Duodenal mucosa (tissue), 2 donors: ENCODE results near the gene RHEX.
"Not testable (repeated sequence)": the region's sequence is repeated elsewhere in the genome, so short reads cannot be mapped to it uniquely, and the experiment has no call there.

Source experiments
- H3K27ac ChIP-seq: one replicate; pipeline ENCODE4 v1.7.0; 2013; ENCODE audit warnings: low read depth, low read length
- H3K27me3 ChIP-seq, 2 donors: one replicate each; pipeline ENCODE4 v1.7.0; 2013; ENCODE audit warnings: low read length in 2 of 2, control low read depth in 1 of 2; ENCODE audit not compliant: insufficient read depth in 2 of 2, control insufficient read depth in 1 of 2
- H3K36me3 ChIP-seq, 2 donors: one replicate each; pipeline ENCODE4 v1.7.0; 2013; ENCODE audit warnings: low read length in 2 of 2, control low read depth in 1 of 2; ENCODE audit not compliant: insufficient read depth in 2 of 2, control insufficient read depth in 1 of 2
- H3K4me1 ChIP-seq, 2 donors: one replicate each; pipeline ENCODE4 v1.7.0; 2013; ENCODE audit warnings: low read length in 2 of 2, control low read depth in 1 of 2; ENCODE audit not compliant: insufficient read depth in 2 of 2, control insufficient read depth in 1 of 2
- H3K4me3 ChIP-seq, 2 donors: one replicate each; pipeline ENCODE4 v1.7.0; 2013; ENCODE audit warnings: low read length in 2 of 2, low read depth in 1 of 2
- H3K9ac ChIP-seq, 2 donors: one replicate each; pipeline ENCODE4 v1.7.0; 2013; ENCODE audit warnings: low read length in 2 of 2, low read depth in 1 of 2
- H3K9me3 ChIP-seq, 2 donors: one replicate each; pipeline ENCODE4 v1.7.0; 2013; ENCODE audit warnings: low read length in 2 of 2, control low read depth in 1 of 2; ENCODE audit not compliant: control insufficient read depth in 1 of 2

Gene RHEX

GRCh38 chr1:206058289-206058926 lies 5.4 kb downstream of the RHEX start:
- not testable (repeated sequence) for H3K9me3 ChIP-seq, H3K36me3 ChIP-seq, H3K27ac ChIP-seq

GRCh38 chr1:206058927-206059292 lies 5.9 kb downstream of the RHEX start:
- H3K36me3 ChIP-seq = no peaks in the 10 kb centered on the region
- no peak overlapping the region for H3K4me3 ChIP-seq
- H3K27me3 ChIP-seq = no peaks in the 10 kb centered on the region
- no peaks in the 10 kb centered on the region for H3K4me1 ChIP-seq
- no peaks in the 10 kb centered on the region for H3K9me3 ChIP-seq
- H3K27ac ChIP-seq = no peak overlapping the region
- H3K9ac ChIP-seq = no peak overlapping the region

More at GRCh38 chr1:206058289-206058926, 5.4 kb downstream of the RHEX start:
- H3K4me1 ChIP-seq, H3K27me3 ChIP-seq, H3K4me3 ChIP-seq, H3K9ac ChIP-seq: not testable (repeated sequence)

- Histone ChIP-seq H3K9ac (no peak overlapping the region), H3K27me3 (no peaks in the 10 kb centered on the region), H3K4me3 (no peak overlapping the region), H3K27ac (no peak overlapping the region), H3K9me3 (no peaks in the 10 kb centered on the region), H3K36me3 (no peaks in the 10 kb centered on the region), H3K4me1 (no peaks in the 10 kb centered on the region)
Observed at GRCh38 chr1:206059355-206059915, 6.5 kb downstream of the RHEX start.

DNA sequence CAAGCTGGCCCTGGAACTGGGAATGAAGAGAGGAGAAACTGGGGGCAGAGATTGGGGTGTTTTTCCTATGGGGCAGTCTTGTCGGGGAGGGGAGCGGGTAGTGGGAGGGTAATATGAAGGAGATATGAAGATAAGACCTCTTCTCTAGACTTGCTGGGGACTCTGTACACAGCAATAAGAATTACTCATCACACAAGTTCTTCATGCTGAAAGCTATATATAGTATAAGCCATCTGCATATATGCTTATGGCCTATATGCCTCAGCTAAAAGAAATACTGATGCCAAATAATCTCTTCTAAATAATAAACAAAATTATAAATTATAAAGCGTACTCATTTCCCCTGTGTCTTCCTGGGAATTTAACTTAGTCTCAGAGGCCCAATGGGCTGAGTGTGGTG lies 7.9 kb downstream of the RHEX start:
- no peaks in the 10 kb centered on the region for H3K36me3 ChIP-seq
- H3K9ac ChIP-seq = no peak overlapping the region
- H3K4me3 ChIP-seq = no peak overlapping the region
- H3K27ac ChIP-seq = no peak overlapping the region
- no peaks in the 10 kb centered on the region for H3K9me3 ChIP-seq
- H3K4me1 ChIP-seq = no peaks in the 10 kb centered on the region
- no peaks in the 10 kb centered on the region for H3K27me3 ChIP-seq

DNA sequence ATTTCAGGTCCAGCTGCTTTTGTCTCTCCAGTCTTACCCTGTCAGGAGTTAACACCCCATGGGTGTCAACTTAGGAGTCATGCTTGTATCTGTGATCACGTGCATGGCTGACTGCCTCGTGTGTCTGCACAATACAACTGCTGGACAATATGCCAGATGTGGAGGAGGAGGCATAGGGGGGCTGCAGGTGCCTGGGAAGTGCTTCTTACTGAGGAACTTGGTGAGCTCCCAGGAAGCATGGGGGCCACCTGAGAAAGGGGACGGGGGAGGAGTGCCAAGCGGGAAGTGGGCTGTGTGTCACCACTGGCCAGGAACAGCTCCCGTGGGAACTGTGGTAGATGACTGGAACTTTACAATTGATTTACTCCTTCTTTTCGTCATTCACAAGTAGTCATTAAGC lies 9.5 kb downstream of the RHEX start:
- H3K36me3 ChIP-seq = no peaks in the 10 kb centered on the region
- peaks cover under 1 to 6% of the 10 kb centered on the region in 2 donors for H3K4me1 ChIP-seq
- no peak overlapping the region for H3K27ac ChIP-seq
- no peak overlapping the region for H3K9ac ChIP-seq
- no peaks in the 10 kb centered on the region for H3K27me3 ChIP-seq
- no peak overlapping the region for H3K4me3 ChIP-seq
- H3K9me3 ChIP-seq = no peaks in the 10 kb centered on the region

- not testable (repeated sequence) for H3K9me3 ChIP-seq, H3K36me3 ChIP-seq, H3K4me3 ChIP-seq, H3K27me3 ChIP-seq, H3K27ac ChIP-seq, H3K9ac ChIP-seq, H3K4me1 ChIP-seq
Observed at GRCh38 chr1:206064001-206064400, 11.0 kb downstream of the RHEX start.

DNA sequence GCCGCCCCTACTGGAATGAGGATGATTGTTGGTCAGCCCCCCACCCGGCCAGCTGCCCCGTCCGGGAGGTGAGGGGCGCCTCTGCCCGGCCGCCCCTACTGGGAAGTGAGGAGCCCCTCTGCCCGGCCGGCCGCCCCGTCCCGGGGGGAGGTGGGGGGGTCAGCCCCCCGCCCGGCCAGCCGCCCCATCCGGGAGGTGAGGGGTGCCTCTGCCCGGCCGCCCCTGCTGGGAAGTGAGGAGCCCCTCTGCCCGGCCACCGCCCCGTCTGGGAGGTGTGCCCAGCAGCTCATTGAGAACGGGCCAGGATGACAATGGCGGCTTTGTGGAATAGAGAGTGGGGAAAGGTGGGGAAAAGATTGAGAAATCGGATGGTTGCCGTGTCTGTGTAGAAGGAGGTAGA lies 11.5 kb downstream of the RHEX start:
- H3K9me3 ChIP-seq, H3K27ac ChIP-seq, H3K27me3 ChIP-seq, H3K4me3 ChIP-seq, H3K36me3 ChIP-seq, H3K9ac ChIP-seq, H3K4me1 ChIP-seq: not testable (repeated sequence)

DNA sequence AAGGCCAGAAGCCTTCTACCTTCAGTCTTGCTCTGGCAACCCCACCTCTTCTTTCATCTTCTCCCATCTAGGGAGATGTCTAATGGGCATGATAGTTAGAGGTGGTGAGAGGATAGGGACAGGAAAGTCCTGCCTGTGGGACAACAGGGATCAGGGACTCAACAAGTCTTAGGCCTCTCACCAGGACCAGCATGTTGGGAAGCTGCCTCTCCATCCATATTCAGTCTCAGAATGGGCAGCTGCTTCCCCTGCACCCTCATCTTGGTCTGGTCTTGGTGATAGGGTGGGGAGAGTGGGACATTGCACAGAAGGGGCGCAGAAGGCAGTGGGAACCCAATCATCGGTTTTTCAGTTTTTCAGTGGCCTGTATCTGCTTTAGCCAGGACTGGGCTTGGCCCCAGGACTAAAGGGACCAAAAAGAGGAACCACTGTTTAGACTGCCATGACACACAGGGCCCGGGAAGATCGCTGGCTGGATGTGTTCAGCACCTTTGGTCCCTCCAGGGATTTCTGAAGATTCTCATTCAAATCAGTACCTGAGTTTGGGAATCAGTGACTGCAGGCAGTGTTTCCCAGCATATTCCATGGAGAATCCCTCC lies 12.7 kb downstream of the RHEX start:
- no peaks in the 10 kb centered on the region for H3K27me3 ChIP-seq
- H3K4me3 ChIP-seq = no peak overlapping the region
- H3K4me1 ChIP-seq = peaks cover 6 to 8% of the 10 kb centered on the region in 2 donors
- H3K36me3 ChIP-seq = no peaks in the 10 kb centered on the region
- H3K9me3 ChIP-seq = no peaks in the 10 kb centered on the region
- no peak overlapping the region for H3K27ac ChIP-seq
- no peak overlapping the region for H3K9ac ChIP-seq

GRCh38 chr1:206066479-206067171 lies 13.7 kb downstream of the RHEX start:
- H3K9ac ChIP-seq = no peak overlapping the region
- H3K4me1 ChIP-seq = peaks cover 6 to 8% of the 10 kb centered on the region in 2 donors
- no peaks in the 10 kb centered on the region for H3K36me3 ChIP-seq
- no peak overlapping the region for H3K27ac ChIP-seq
- H3K9me3 ChIP-seq = no peaks in the 10 kb centered on the region
- H3K4me3 ChIP-seq = no peak overlapping the region
- no peaks in the 10 kb centered on the region for H3K27me3 ChIP-seq

- Histone ChIP-seq H3K9ac (no peak overlapping the region), H3K9me3 (no peaks in the 10 kb centered on the region), H3K27me3 (no peaks in the 10 kb centered on the region), H3K36me3 (no peaks in the 10 kb centered on the region), H3K27ac (no peak overlapping the region), H3K4me3 (no peak overlapping the region), H3K4me1 (peaks cover 6 to 8% of the 10 kb centered on the region in 2 donors)
Observed at GRCh38 chr1:206067486-206068227, 14.7 kb downstream of the RHEX start.
